ENCODE measurements around the gene CDH20. TPM values are rescaled to one million over a fixed set of nuclear protein-coding genes. Genes with fewer than 3 reads are reported as not detected.
A peak's percentile ranks its signal among the peaks of the same experiment; 100 is the strongest.

CDH20 gene
- total RNA-seq, 2 experiments from 2014 or later: not detected

- Histone ChIP-seq H3K27ac (ENCODE audit: low read depth, low read length, poor library complexity, severe bottlenecking) (no peak overlapping the region), H3K79me2 (ENCODE audit: insufficient read depth, low read depth, low read length) (no peaks in the 10 kb centered on the region), H3K9me2 (ENCODE audit: insufficient read depth, low read length) (no peaks in the 10 kb centered on the region), H3K4me1 (ENCODE audit: insufficient read depth, low read length, poor library complexity, severe bottlenecking) (no peaks in the 10 kb centered on the region), H3K4me2 (ENCODE audit: low read length) (no peak overlapping the region), H4K20me1 (ENCODE audit: insufficient read depth, low read length) (no peaks in the 10 kb centered on the region), H3K9me3 (ENCODE audit: low read length) (no peaks in the 10 kb centered on the region), H2AFZ (ENCODE audit: low read length) (no peak overlapping the region), H3K4me3 (ENCODE audit: low read depth, low read length, poor library complexity, severe bottlenecking) (no peak overlapping the region), H3K36me3 (ENCODE audit: insufficient read depth, low read length) (no peaks in the 10 kb centered on the region)
- DNase-seq (ENCODE audit: low spot score): peak; percentile 33
- no TSS peak for BruUV-seq (replicated peaks)
- CTCF ChIA-PET (ENCODE audit: unreplicated experiment): no interaction called here
- POLR2A ChIA-PET: no interaction called here
- TF ChIP-seq CTCF (conservative IDR thresholded peaks at IDR 0.05; ENCODE audit: low read length) (peak; percentile 78), EZH2phosphoT487 (IDR thresholded peaks at IDR 0.05; ENCODE audit: borderline replicate concordance, low read depth, low read length) (no peak)
- intact Hi-C loops (cut with micrococcal nuclease; ENCODE audit: unreplicated experiment): loop anchor here (2.0 kb wide), 1 partner anchor 180 kb away; no protein-coding TSS in a partner anchor
These were observed 10.9 kb upstream of the CDH20 start for GRCh38 chr18:61322265-61322873.

- H3K27ac ChIP-seq (ENCODE audit: low read depth, low read length, poor library complexity, severe bottlenecking): no peak overlapping the region
- POLR2A ChIA-PET: no interaction called here
- H3K9me2 ChIP-seq (ENCODE audit: insufficient read depth, low read length): no peaks in the 10 kb centered on the region
- H3K4me3 ChIP-seq (ENCODE audit: low read depth, low read length, poor library complexity, severe bottlenecking): no peak overlapping the region
- BruUV-seq (replicated peaks): no TSS peak
- H3K79me2 ChIP-seq (ENCODE audit: insufficient read depth, low read depth, low read length): no peaks in the 10 kb centered on the region
- H4K20me1 ChIP-seq (ENCODE audit: insufficient read depth, low read length): no peaks in the 10 kb centered on the region
- H3K36me3 ChIP-seq (ENCODE audit: insufficient read depth, low read length): no peaks in the 10 kb centered on the region
- CTCF ChIA-PET (ENCODE audit: unreplicated experiment): no interaction called here
- no peak for TF ChIP-seq CTCF (conservative IDR thresholded peaks at IDR 0.05; ENCODE audit: low read length)
- no peak for TF ChIP-seq EZH2phosphoT487 (IDR thresholded peaks at IDR 0.05; ENCODE audit: borderline replicate concordance, low read depth, low read length)
- H3K9me3 ChIP-seq (ENCODE audit: low read length): no peaks in the 10 kb centered on the region
- H3K4me2 ChIP-seq (ENCODE audit: low read length): no peak overlapping the region
- intact Hi-C loops (cut with micrococcal nuclease; ENCODE audit: unreplicated experiment): loop anchor here (2.0 kb wide), 1 partner anchor 179 kb away; no protein-coding TSS in a partner anchor
- H2AFZ ChIP-seq (ENCODE audit: low read length): no peak overlapping the region
- no peaks in the 10 kb centered on the region for H3K4me1 ChIP-seq (ENCODE audit: insufficient read depth, low read length, poor library complexity, severe bottlenecking)
- DNase-seq (ENCODE audit: low spot score): no peak
These were observed 9.3 kb upstream of the CDH20 start for GRCh38 chr18:61323951-61324350.

- CTCF ChIA-PET (ENCODE audit: unreplicated experiment): no interaction called here
- Histone ChIP-seq H3K27ac (ENCODE audit: low read depth, low read length, poor library complexity, severe bottlenecking) (no peak overlapping the region), H3K4me2 (ENCODE audit: low read length) (no peak overlapping the region), H4K20me1 (ENCODE audit: insufficient read depth, low read length) (no peaks in the 10 kb centered on the region), H3K4me3 (ENCODE audit: low read depth, low read length, poor library complexity, severe bottlenecking) (no peak overlapping the region), H3K9me2 (ENCODE audit: insufficient read depth, low read length) (no peaks in the 10 kb centered on the region), H3K9me3 (ENCODE audit: low read length) (no peaks in the 10 kb centered on the region), H3K4me1 (ENCODE audit: insufficient read depth, low read length, poor library complexity, severe bottlenecking) (no peaks in the 10 kb centered on the region), H2AFZ (ENCODE audit: low read length) (no peak overlapping the region), H3K79me2 (ENCODE audit: insufficient read depth, low read depth, low read length) (no peaks in the 10 kb centered on the region), H3K36me3 (ENCODE audit: insufficient read depth, low read length) (no peaks in the 10 kb centered on the region)
- TF ChIP-seq CTCF (conservative IDR thresholded peaks at IDR 0.05; ENCODE audit: low read length): no peak
- TF ChIP-seq EZH2phosphoT487 (IDR thresholded peaks at IDR 0.05; ENCODE audit: borderline replicate concordance, low read depth, low read length): no peak
- intact Hi-C loops (cut with micrococcal nuclease; ENCODE audit: unreplicated experiment): no loop called here
- BruUV-seq (replicated peaks): no TSS peak
- DNase-seq (ENCODE audit: low spot score): no peak
- POLR2A ChIA-PET: no interaction called here
These were observed 6.8 kb upstream of the CDH20 start for GRCh38 chr18:61326407-61326806.
